ENCODE measurements around the gene CLDN20.

DNA sequence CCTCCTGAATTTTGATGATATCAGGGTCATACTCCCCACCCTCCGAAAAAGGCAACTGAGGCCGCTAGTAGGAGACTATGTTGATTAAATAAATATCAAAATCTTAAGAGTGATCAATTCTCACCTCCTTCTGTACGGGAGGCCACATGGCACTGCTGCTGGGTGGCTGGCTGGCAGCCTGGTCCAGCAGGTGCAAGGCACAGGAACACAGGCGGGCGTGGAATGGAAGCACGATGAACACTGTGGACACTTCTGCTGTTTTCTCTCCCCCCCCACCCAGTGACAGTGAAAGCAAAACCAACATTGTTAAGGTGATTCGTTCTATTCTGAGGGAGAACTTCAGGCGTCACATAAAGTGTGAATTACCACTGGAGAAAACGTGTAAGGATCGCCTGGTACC is 9.7 kb upstream of the CLDN20 start:
- no peak for TF ChIP-seq GATA2 (IDR thresholded peaks at IDR 0.05; ENCODE audit: insufficient read depth, insufficient read length, low read depth, low read length)
- TF ChIP-seq POLR2A (IDR thresholded peaks at IDR 0.05; ENCODE audit: low read depth, low read length): no peak

All from endothelial cell of umbilical vein (primary cell).